ENCODE measurements around the gene HCN3. TPM values are rescaled to one million over a fixed set of nuclear protein-coding genes. Genes with fewer than 3 reads are reported as not detected.
"Not testable (repeated sequence)": the region's sequence is repeated elsewhere in the genome, so short reads cannot be mapped to it uniquely, and the experiment has no call there.

The HCN3 gene
- total RNA-seq, 2 experiments from 2014 or later, result 1.9 to 2.4 TPM

GRCh38 chr1:155286544-155286943 lies 9.3 kb downstream of the HCN3 start:
- Mint-ChIP-seq H3K36me3 (no peaks in the 10 kb centered on the region), H3K4me1 (ENCODE audit: low read depth) (no peaks in the 10 kb centered on the region), H3K9me3 (no peaks in the 10 kb centered on the region), H3K27me3 (no peaks in the 10 kb centered on the region), H3K4me3 (no peak overlapping the region), H3K27ac (no peak overlapping the region)
- CTCF ChIA-PET, result no interaction called here
- no peak for DNase-seq
- intact Hi-C loops (cut with micrococcal nuclease), result no loop called here
- POLR2A ChIA-PET, result no interaction called here

GRCh38 chr1:155287987-155288543 lies 10.8 kb downstream of the HCN3 start:
- CTCF ChIA-PET, result no interaction called here
- no peaks in the 10 kb centered on the region for H3K9me3 Mint-ChIP-seq

GRCh38 chr1:155291006-155291405 lies 13.7 kb downstream of the HCN3 start:
- peaks cover 20% of the 10 kb centered on the region for H3K27me3 Mint-ChIP-seq
- H3K4me1 Mint-ChIP-seq (ENCODE audit: low read depth); H3K27ac Mint-ChIP-seq; POLR2A ChIA-PET; H3K4me3 Mint-ChIP-seq; intact Hi-C loops (cut with micrococcal nuclease); H3K9me3 Mint-ChIP-seq; H3K36me3 Mint-ChIP-seq; DNase-seq: not testable (repeated sequence)
- CTCF ChIA-PET, result interaction anchor here (2.5 kb wide), 1 partner anchor 40 kb away, joined by 7 read pairs; no protein-coding TSS in a partner anchor

More at GRCh38 chr1:155287987-155288543, 10.8 kb downstream of the HCN3 start:
- no peaks in the 10 kb centered on the region for H3K4me1 Mint-ChIP-seq (ENCODE audit: low read depth)
- intact Hi-C loops (cut with micrococcal nuclease), result no loop called here
- H3K27ac Mint-ChIP-seq, result no peak overlapping the region
- no peaks in the 10 kb centered on the region for H3K36me3 Mint-ChIP-seq
- no peaks in the 10 kb centered on the region for H3K27me3 Mint-ChIP-seq
- DNase-seq, result no peak
- no peak overlapping the region for H3K4me3 Mint-ChIP-seq
- POLR2A ChIA-PET, result no interaction called here

GRCh38 chr1:155293086-155293749 lies 16.0 kb downstream of the HCN3 start:
- ChIA-PET CTCF (interaction anchor here (0.6 to 2.5 kb wide), 2 partner anchors 42 to 95 kb away, joined by 4 to 7 read pairs; no protein-coding TSS in a partner anchor), POLR2A (no interaction called here)
- Mint-ChIP-seq H3K4me3 (no peak overlapping the region), H3K9me3 (no peaks in the 10 kb centered on the region), H3K4me1 (ENCODE audit: low read depth) (peaks cover 4% of the 10 kb centered on the region), H3K36me3 (no peaks in the 10 kb centered on the region), H3K27me3 (peaks cover 34% of the 10 kb centered on the region), H3K27ac (no peak overlapping the region)
- no peak for DNase-seq
- intact Hi-C loops (cut with micrococcal nuclease), result no loop called here

GRCh38 chr1:155294520-155295182 lies 17.4 kb downstream of the HCN3 start:
- ChIA-PET POLR2A (no interaction called here), CTCF (no interaction called here)
- peaks cover 34% of the 10 kb centered on the region for H3K27me3 Mint-ChIP-seq
- DNase-seq, result no peak
- no peaks in the 10 kb centered on the region for H3K36me3 Mint-ChIP-seq
- intact Hi-C loops (cut with micrococcal nuclease), result no loop called here
- H3K4me3 Mint-ChIP-seq, result no peak overlapping the region
- H3K4me1 Mint-ChIP-seq (ENCODE audit: low read depth), result peaks cover 4% of the 10 kb centered on the region
- H3K9me3 Mint-ChIP-seq, result no peaks in the 10 kb centered on the region
- no peak overlapping the region for H3K27ac Mint-ChIP-seq

- ChIA-PET POLR2A (no interaction called here), CTCF (no interaction called here)
- Mint-ChIP-seq H3K36me3 (no peaks in the 10 kb centered on the region), H3K4me3 (no peak overlapping the region), H3K4me1 (ENCODE audit: low read depth) (peaks cover 4% of the 10 kb centered on the region), H3K27ac (no peak overlapping the region), H3K27me3 (peaks cover 34% of the 10 kb centered on the region), H3K9me3 (no peaks in the 10 kb centered on the region)
- intact Hi-C loops (cut with micrococcal nuclease), result no loop called here
- DNase-seq, result no peak
These were observed 18.1 kb downstream of the HCN3 start for GRCh38 chr1:155295183-155295941.

- Mint-ChIP-seq H3K36me3 (no peaks in the 10 kb centered on the region), H3K4me3 (no peak overlapping the region), H3K27me3 (peaks cover 34% of the 10 kb centered on the region), H3K9me3 (no peaks in the 10 kb centered on the region), H3K4me1 (ENCODE audit: low read depth) (peaks cover 4% of the 10 kb centered on the region), H3K27ac (no peak overlapping the region)
- POLR2A ChIA-PET, result interaction anchor here (1.5 kb wide), 1 partner anchor 11 kb away, joined by 3 read pairs; no protein-coding TSS in a partner anchor
- intact Hi-C loops (cut with micrococcal nuclease), result no loop called here
- CTCF ChIA-PET, result no interaction called here
- no peak for DNase-seq
These were observed 18.6 kb downstream of the HCN3 start for GRCh38 chr1:155295942-155296267.

GRCh38 chr1:155296661-155297060 lies 19.4 kb downstream of the HCN3 start:
- peaks cover 4% of the 10 kb centered on the region for H3K4me1 Mint-ChIP-seq (ENCODE audit: low read depth)
- H3K27ac Mint-ChIP-seq, result no peak overlapping the region
- H3K9me3 Mint-ChIP-seq, result no peaks in the 10 kb centered on the region
- CTCF ChIA-PET, result interaction anchor here (1.4 kb wide), 1 partner anchor 45 kb away, joined by 5 read pairs; no protein-coding TSS in a partner anchor
- POLR2A ChIA-PET, result interaction anchor here (1.5 kb wide), 1 partner anchor 11 kb away, joined by 3 read pairs; no protein-coding TSS in a partner anchor
- intact Hi-C loops (cut with micrococcal nuclease), result no loop called here
- no peaks in the 10 kb centered on the region for H3K36me3 Mint-ChIP-seq
- H3K27me3 Mint-ChIP-seq, result peaks cover 34% of the 10 kb centered on the region
- DNase-seq, result no peak
- H3K4me3 Mint-ChIP-seq, result no peak overlapping the region

GRCh38 chr1:155297384-155297783 lies 20.1 kb downstream of the HCN3 start:
- no peaks in the 10 kb centered on the region for H3K9me3 Mint-ChIP-seq
- H3K4me1 Mint-ChIP-seq (ENCODE audit: low read depth), result peaks cover 4% of the 10 kb centered on the region
- POLR2A ChIA-PET, result interaction anchor here (1.5 kb wide), 1 partner anchor 10 kb away, joined by 3 read pairs; no protein-coding TSS in a partner anchor
- H3K27ac Mint-ChIP-seq, result no peak overlapping the region
- no peaks in the 10 kb centered on the region for H3K36me3 Mint-ChIP-seq
- DNase-seq, result no peak
- H3K4me3 Mint-ChIP-seq, result no peak overlapping the region
- intact Hi-C loops (cut with micrococcal nuclease), result no loop called here
- H3K27me3 Mint-ChIP-seq, result peaks cover 34% of the 10 kb centered on the region
- CTCF ChIA-PET, result interaction anchor here (1.4 kb wide), 1 partner anchor 46 kb away, joined by 5 read pairs; no protein-coding TSS in a partner anchor

GRCh38 chr1:155300024-155300423 lies 22.8 kb downstream of the HCN3 start:
- no peak overlapping the region for H3K4me3 Mint-ChIP-seq
- intact Hi-C loops (cut with micrococcal nuclease), result no loop called here
- POLR2A ChIA-PET, result no interaction called here
- DNase-seq, result no peak
- CTCF ChIA-PET, result interaction anchor here (0.6 kb wide), 1 partner anchor 21 kb away, joined by 3 read pairs; the partner anchor contains the start of gene RUSC1
- H3K27ac Mint-ChIP-seq, result no peak overlapping the region
- H3K36me3 Mint-ChIP-seq, result no peaks in the 10 kb centered on the region
- peaks cover 21% of the 10 kb centered on the region for H3K27me3 Mint-ChIP-seq
- H3K4me1 Mint-ChIP-seq (ENCODE audit: low read depth), result no peaks in the 10 kb centered on the region
- H3K9me3 Mint-ChIP-seq, result no peaks in the 10 kb centered on the region

- no peak overlapping the region for H3K27ac Mint-ChIP-seq
These were observed 23.5 kb downstream of the HCN3 start for GRCh38 chr1:155300553-155301329.

More at GRCh38 chr1:155300553-155301329, 23.5 kb downstream of the HCN3 start:
- H3K4me1 Mint-ChIP-seq (ENCODE audit: low read depth), result no peaks in the 10 kb centered on the region
- ChIA-PET POLR2A (no interaction called here), CTCF (interaction anchor here (0.6 kb wide), 1 partner anchor 20 kb away, joined by 3 read pairs; the partner anchor contains the start of gene RUSC1)
- H3K36me3 Mint-ChIP-seq, result no peaks in the 10 kb centered on the region
- intact Hi-C loops (cut with micrococcal nuclease), result no loop called here
- no peak overlapping the region for H3K4me3 Mint-ChIP-seq
- no peaks in the 10 kb centered on the region for H3K9me3 Mint-ChIP-seq
- peaks cover 17% of the 10 kb centered on the region for H3K27me3 Mint-ChIP-seq
- no peak for DNase-seq
